Stimulated activated CD4-positive, alpha-beta T cell treated with anti-CD3 and anti-CD28 coated beads, Interleukin-1b, Interleukin-23, amount 100 ng/mL, for 1 hour (primary cell): ENCODE results near the gene TRAF3IP3.

Experiments used
- DNase-seq, 2 donors: peaks; one replicate each; pipeline ENCODE4 v3.0.0-alpha.2; 2020; ENCODE audit warnings: low read depth in 2 of 2

The TRAF3IP3 gene

DNA sequence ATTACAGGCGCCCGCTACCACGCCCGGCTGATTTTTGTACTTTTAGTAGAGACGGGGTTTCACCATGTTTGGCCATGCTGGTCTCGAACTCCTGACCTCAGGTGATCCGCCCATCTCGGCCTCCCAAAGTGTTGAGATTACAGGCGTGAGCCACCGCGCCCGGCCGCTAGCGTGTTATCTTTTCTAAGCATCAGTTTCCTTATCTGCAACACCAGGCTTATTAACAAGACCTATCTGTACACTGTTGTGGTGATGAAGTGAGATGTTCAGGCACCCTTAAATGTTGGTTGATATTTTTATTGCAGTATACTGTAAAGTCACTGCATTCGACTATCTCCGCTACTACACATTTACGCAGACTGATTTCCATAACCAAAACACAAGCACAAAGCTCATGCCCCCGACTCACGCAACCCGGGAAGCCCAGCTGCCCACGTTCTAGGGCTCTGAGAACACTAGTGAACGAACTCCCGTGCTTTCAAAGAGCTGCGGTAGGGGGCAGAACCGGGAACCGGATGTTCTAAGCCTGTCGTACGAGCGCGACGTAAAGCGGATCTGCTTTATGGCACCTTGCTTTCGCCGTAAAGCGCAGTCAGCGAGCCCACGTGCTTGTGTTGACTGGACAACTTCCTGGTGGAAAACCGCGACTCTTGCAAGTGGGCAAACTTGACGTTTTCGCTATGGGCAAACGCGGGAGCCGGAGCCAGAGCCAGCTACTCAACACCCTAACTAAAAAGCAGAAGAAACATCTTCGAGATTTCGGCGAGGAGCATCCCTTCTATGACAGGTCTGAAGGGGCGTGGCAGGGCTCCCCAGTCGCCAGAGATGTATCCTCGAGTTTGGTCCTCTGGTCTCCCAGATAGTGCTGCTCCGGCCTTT is 71.8 kb downstream of the TRAF3IP3 start, which contains the start of gene UTP25:
Gene UTP25, plus strand, starts transcription at position 589 of the 879 bp plus-strand sequence. Its CDS starts 92 bp downstream, at position 681.
- peak; percentile 74 to 82 for DNase-seq

DNA sequence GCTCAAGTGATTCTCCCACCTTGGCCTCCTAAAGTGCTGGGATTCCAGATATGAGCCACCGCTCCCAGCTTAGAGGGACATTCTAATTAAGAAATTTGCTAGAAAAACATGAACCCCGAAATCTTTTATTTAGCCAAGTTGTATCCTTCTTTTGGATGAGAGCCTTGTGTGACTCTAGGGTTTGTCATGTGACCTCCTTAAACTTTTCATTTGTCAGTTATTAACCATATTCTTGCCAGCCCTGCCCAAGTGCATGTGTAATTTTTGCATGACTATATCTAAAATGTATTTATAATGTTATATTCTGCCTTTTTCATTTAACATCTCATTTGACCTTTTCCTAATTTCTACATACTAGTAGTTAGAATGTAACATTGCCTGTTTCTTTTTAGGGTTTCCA is 73.9 kb downstream of the TRAF3IP3 start:
- DNase-seq, result no peak

DNA sequence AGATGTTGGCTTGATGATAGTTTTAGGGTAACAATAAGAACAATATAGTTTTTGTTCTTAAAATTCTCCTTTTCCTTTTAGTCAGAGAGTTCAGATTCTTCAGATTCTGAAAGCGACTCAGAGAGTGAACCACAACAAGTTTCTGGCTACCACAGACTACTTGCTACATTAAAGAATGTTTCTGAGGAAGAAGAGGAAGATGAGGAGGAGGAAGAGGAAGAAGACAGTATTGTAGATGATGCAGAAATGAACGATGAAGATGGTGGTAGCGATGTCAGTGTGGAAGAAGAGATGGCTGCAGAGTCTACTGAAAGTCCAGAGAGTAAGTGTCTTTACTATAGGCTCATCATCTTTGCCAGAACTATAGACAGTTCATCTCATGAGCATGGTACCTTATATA is 74.9 kb downstream of the TRAF3IP3 start:
- no peak for DNase-seq

DNA sequence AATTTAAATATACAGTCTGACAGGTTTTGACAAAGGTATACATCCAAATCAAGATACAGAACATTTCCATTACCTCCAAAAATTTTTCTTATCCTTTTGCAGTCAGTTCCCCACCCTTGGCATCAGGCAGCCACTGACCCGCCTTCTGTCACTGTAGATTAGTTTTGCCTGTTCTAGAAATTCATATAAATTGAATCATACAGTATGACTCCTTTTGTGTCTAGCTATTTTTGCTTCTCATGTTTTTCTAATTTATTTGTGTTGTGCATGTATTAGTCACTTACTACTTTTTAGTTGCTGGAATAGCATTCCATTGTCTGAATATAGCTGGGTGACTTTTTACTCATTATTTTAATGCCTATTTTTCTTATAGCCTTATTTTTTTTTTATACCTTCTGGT is 75.8 kb downstream of the TRAF3IP3 start:
- DNase-seq, result no peak
